HFFc6 (cell line): ENCODE measurements around the gene SLC12A9. TPM values are rescaled to one million over a fixed set of nuclear protein-coding genes. Genes with fewer than 3 reads are reported as not detected.
"Not testable (repeated sequence)": the region's sequence is repeated elsewhere in the genome, so short reads cannot be mapped to it uniquely, and the experiment has no call there.

Source experiments
- DNase-seq: peaks from one replicate; pipeline ENCODE4 v3.0.0-alpha.2; 2018
- H3K27ac Mint-ChIP-seq: 2 replicates; pipeline ENCODE4 v1.8.0; 2020; ENCODE audit warnings: mild to moderate bottlenecking, mixed read lengths
- H3K27me3 Mint-ChIP-seq: 2 replicates; pipeline ENCODE4 v1.8.0; 2021; ENCODE audit warnings: mild to moderate bottlenecking, moderate library complexity, mixed read lengths; ENCODE audit not compliant: insufficient read depth
- H3K36me3 Mint-ChIP-seq: 2 replicates; pipeline ENCODE4 v1.8.0; 2021; ENCODE audit warnings: low read depth, mixed read lengths
- H3K4me1 Mint-ChIP-seq: 2 replicates; pipeline ENCODE4 v1.8.0; 2020; ENCODE audit warnings: low read depth, mixed read lengths
- H3K4me3 Mint-ChIP-seq: 2 replicates; pipeline ENCODE4 v1.8.0; 2020; ENCODE audit warnings: mild to moderate bottlenecking, moderate library complexity, mixed read lengths
- H3K9me3 Mint-ChIP-seq: 2 replicates; pipeline ENCODE4 v1.8.0; 2020; ENCODE audit warnings: mild to moderate bottlenecking, mixed read lengths
- CTCF ChIP-seq: fragments of 200-600 bp; sonication (generic); IDR thresholded peaks from 2 replicates; pipeline ENCODE4 v1.5.0; 2021; ENCODE audit warnings: antibody characterized with exemption, mild to moderate bottlenecking
- total RNA-seq, 6 experiments: library from RNA; stranded (reverse); fragmentation: NEBNext Ultra II Directional; extraction: Animal tissue kit (Norgen Biotek cat#: 25700); gene quantifications; 2 replicates in 1 of 6; 3 replicates in 5 of 6; pipeline ENCODE4 v1.2.3, GENCODE V29; 2021

SLC12A9 gene
- total RNA-seq, 6 experiments from 2014 or later: 19.3 to 26.2 (median 21.7) TPM

- TF ChIP-seq CTCF: no peak
- Mint-ChIP-seq H3K4me3 (no peak overlapping the region), H3K27ac (no peak overlapping the region), H3K4me1 (no peaks in the 10 kb centered on the region), H3K36me3 (no peaks in the 10 kb centered on the region), H3K27me3 (peaks cover 20% of the 10 kb centered on the region), H3K9me3 (0 out of 2 replicates have a peak, but pooled peaks cover 3% of the 10 kb centered on the region)
- DNase-seq: no peak
These were observed 49.4 kb downstream of the SLC12A9 start for GRCh38 chr7:100901921-100902332.

- Mint-ChIP-seq H3K9me3 (0 out of 2 replicates have a peak, but pooled peaks cover 3% of the 10 kb centered on the region), H3K36me3 (no peaks in the 10 kb centered on the region), H3K4me3 (no peak overlapping the region), H3K27ac (no peak overlapping the region), H3K27me3 (peaks cover 17% of the 10 kb centered on the region), H3K4me1 (no peaks in the 10 kb centered on the region)
- TF ChIP-seq CTCF: no peak
- DNase-seq: no peak
These were observed 50.1 kb downstream of the SLC12A9 start for GRCh38 chr7:100902638-100903037.

- Mint-ChIP-seq H3K27me3 (peaks cover 20% of the 10 kb centered on the region), H3K27ac (no peak overlapping the region), H3K9me3 (peaks cover 8% of the 10 kb centered on the region; the same call in 1 of the 2 replicates), H3K4me3 (no peak overlapping the region), H3K36me3 (peaks cover 6% of the 10 kb centered on the region), H3K4me1 (no peaks in the 10 kb centered on the region)
- DNase-seq: no peak
- TF ChIP-seq CTCF: no peak
These were observed 56.0 kb downstream of the SLC12A9 start for GRCh38 chr7:100908512-100908911.

- H3K4me3 Mint-ChIP-seq, H3K27ac Mint-ChIP-seq, H3K4me1 Mint-ChIP-seq, DNase-seq, H3K36me3 Mint-ChIP-seq, H3K9me3 Mint-ChIP-seq: not testable (repeated sequence)
- peaks cover 20% of the 10 kb centered on the region for H3K27me3 Mint-ChIP-seq
These were observed 57.9 kb downstream of the SLC12A9 start for GRCh38 chr7:100910443-100910842.

GRCh38 chr7:100911484-100911883 lies 59.0 kb downstream of the SLC12A9 start:
- Mint-ChIP-seq H3K36me3 (peaks cover 6% of the 10 kb centered on the region), H3K9me3 (peaks cover 8% of the 10 kb centered on the region; the same call in 1 of the 2 replicates)

More at GRCh38 chr7:100911484-100911883, 59.0 kb downstream of the SLC12A9 start:
- Mint-ChIP-seq H3K4me3 (no peak overlapping the region), H3K4me1 (peaks cover 3% of the 10 kb centered on the region; the same call in 1 of the 2 replicates), H3K27ac (no peak overlapping the region), H3K27me3 (peaks cover 20% of the 10 kb centered on the region)
- no peak for DNase-seq
- no peak for TF ChIP-seq CTCF
